Panc1 (cell line): ENCODE data around the gene NKG7. TPM values are rescaled to one million over a fixed set of nuclear protein-coding genes. Genes with fewer than 3 reads are reported as not detected.
A peak's percentile ranks its signal among the peaks of the same experiment; 100 is the strongest.

ENCODE experiments used
- ATAC-seq: fragments of 200-7000 bp; cut with Tn5 transposase; 2 replicates; pipeline ENCODE4 v1.9.1; 2020; ENCODE audit warnings: mild to moderate bottlenecking, moderate library complexity
- BruUV-seq: library from RNA; stranded (reverse); fragments of 400-500 nt; replicated peaks from 2 replicates; lab custom pipeline; 2021; lab: Mats Ljungman, UMichigan
- CTCF ChIA-PET: fragments of 300-600 bp; sonication (Branson Sonifier 250); formaldehyde crosslinking; loops from one replicate; lab custom pipeline; 2022; ENCODE audit warnings: antibody characterized with exemption; lab: Charles Lee
- POLR2A ChIA-PET: fragments of 300-600 bp; sonication (Branson Sonifier 250); formaldehyde crosslinking; loops from one replicate; lab custom pipeline; 2022; ENCODE audit warnings: antibody characterized with exemption; lab: Charles Lee
- DNase-seq: peaks from one replicate; pipeline ENCODE4 v3.0.0-alpha.2; 2010; ENCODE audit warnings: low read depth, low spot score
- H3K27ac ChIP-seq: 2 replicates; pipeline ENCODE4 v1.5.1; 2011; ENCODE audit warnings: mild to moderate bottlenecking, low read length, inconsistent platforms
- H3K27me3 ChIP-seq: fragments of 200-500 bp; sonication (Bioruptor generic); 2 replicates; pipeline ENCODE4 v1.6.0; 2014; ENCODE audit warnings: low read length, inconsistent platforms; ENCODE audit not compliant: control insufficient read depth, insufficient read depth
- H3K36me3 ChIP-seq: fragments of 200-500 bp; sonication (Bioruptor generic); 2 replicates; pipeline ENCODE4 v1.5.1; 2014; ENCODE audit warnings: inconsistent platforms, mild to moderate bottlenecking, low read length, moderate library complexity; ENCODE audit not compliant: control insufficient read depth, insufficient read depth
- H3K4me1 ChIP-seq: 2 replicates; pipeline ENCODE4 v1.5.1; 2011; ENCODE audit warnings: inconsistent platforms, mild to moderate bottlenecking, low read length, moderate library complexity; ENCODE audit not compliant: control insufficient read depth, insufficient read depth
- H3K4me3 ChIP-seq, 2 experiments: 2 replicates each; pipeline ENCODE4 v1.5.1; 2011 to 2012; ENCODE audit warnings: low read depth in 2 of 2, low read length in 2 of 2, mild to moderate bottlenecking in 2 of 2, inconsistent platforms in 1 of 2, moderate library complexity in 1 of 2
- H3K9me3 ChIP-seq: fragments of 200-500 bp; sonication (Bioruptor generic); 2 replicates; pipeline ENCODE4 v1.5.1; 2014; ENCODE audit warnings: low read depth, mild to moderate bottlenecking, inconsistent platforms, low read length, moderate library complexity; ENCODE audit not compliant: control insufficient read depth, insufficient read depth
- POLR2AphosphoS5 ChIP-seq: IDR thresholded peaks from 2 replicates; pipeline ENCODE4 v1.6.1; 2012; ENCODE audit warnings: mild to moderate bottlenecking, low read depth, low read length, moderate library complexity
- SIN3A ChIP-seq: IDR thresholded peaks from 2 replicates; pipeline ENCODE4 v1.6.1; 2012; ENCODE audit warnings: low read depth, mild to moderate bottlenecking, low read length, moderate library complexity, borderline replicate concordance; ENCODE audit not compliant: insufficient read depth
- TCF7L2 ChIP-seq: IDR thresholded peaks from 2 replicates; pipeline ENCODE4 v1.6.1; 2011; ENCODE audit warnings: mild to moderate bottlenecking, low read depth, low read length, inconsistent platforms
- in situ Hi-C: cut with HindIII; loops from 2 replicates; pipeline ENCODE4 v1.10.0; 2016; ENCODE audit warnings: low sequenced_read_pairs, low pct_unique_long_range_greater_than_20kb
- intact Hi-C: fragments of 100-400 bp; cut with micrococcal nuclease; formaldehyde crosslinking; loops from one replicate; pipeline ENCODE4 v1.10.0; 2022; ENCODE audit not compliant: unreplicated experiment
- total RNA-seq: library from RNA; stranded (reverse); gene quantifications from one replicate; pipeline ENCODE4 v1.2.1, GENCODE V29; 2021; ENCODE audit not compliant: unreplicated experiment
- TF ChIP-seq, protein P1 (sequence below), 2 experiments: IDR thresholded peaks; 2 replicates each; pipeline ENCODE4 v1.6.1; 2011 to 2012; ENCODE audit warnings: low read depth in 2 of 2, control low read depth in 1 of 2, low read length in 1 of 2, mild to moderate bottlenecking in 1 of 2, moderate library complexity in 1 of 2; ENCODE audit not compliant: insufficient read depth in 1 of 2
- TF ChIP-seq, protein P2 (sequence below): fragments of 450-650 bp; IDR thresholded peaks from 2 replicates; pipeline ENCODE4 v1.5.1; 2017; ENCODE audit warnings: mild to moderate bottlenecking

Gene NKG7
- total RNA-seq, 1 experiment from 2014 or later, result 0.23 TPM

DNA sequence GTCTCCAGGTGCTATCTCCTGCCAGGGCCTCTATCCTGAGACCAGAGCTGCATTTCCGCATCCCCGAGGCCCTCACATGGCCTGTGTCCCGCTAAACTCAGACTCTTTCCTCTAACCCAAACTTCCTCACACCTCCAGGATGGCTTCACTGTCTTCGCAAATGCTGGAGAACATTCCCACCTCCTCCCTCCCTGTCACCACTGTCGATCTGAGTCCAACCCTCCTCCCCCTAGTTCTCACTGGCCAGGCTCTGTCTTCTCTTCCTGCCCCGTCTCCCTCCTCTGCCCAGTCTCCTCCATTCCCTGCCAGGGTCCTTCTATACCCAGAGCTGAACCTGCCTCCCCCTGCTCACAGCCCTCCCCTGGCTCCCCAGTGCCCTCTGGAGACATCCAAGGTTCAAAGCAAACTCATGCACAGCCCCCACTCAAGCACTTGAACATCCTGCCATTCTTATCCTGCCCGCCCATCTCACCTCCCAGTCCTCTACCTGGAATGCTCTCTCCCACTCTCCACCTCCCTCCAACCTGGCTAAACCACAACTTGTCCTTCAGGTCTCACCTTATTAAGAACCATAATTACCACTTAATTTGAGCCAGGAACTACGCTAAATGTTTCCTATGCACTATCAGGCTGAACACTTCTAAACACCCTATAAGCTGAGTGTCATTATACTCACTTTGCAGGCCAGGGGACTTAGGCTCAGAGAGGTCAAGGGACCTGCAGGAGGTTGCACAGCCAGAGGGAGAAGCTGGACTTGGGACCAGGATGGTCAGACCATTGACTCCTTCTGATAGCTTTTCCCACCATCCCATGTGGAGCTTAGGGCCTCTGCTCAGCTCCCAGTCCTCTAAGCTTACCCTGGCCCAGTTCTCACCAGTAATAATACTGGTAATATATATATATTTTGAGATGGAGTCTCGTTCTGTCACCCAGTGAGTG is 29.6 kb downstream of the NKG7 start:
- in situ Hi-C loops (no loop called here), intact Hi-C loops (no loop called here)
- ChIA-PET CTCF (no interaction called here), POLR2A (no interaction called here)
- H3K9me3 ChIP-seq, result no peaks in the 10 kb centered on the region
- no peaks in the 10 kb centered on the region for H3K36me3 ChIP-seq
- no peak overlapping the region for H3K4me3 ChIP-seq
- BruUV-seq, result no TSS peak
- no peak overlapping the region for H3K27ac ChIP-seq
- DNase-seq (no peak), ATAC-seq (no peak)
- H3K4me1 ChIP-seq, result no peaks in the 10 kb centered on the region
- TF ChIP-seq TCF7L2 (no peak), POLR2AphosphoS5 (no peak), SIN3A (no peak)
- TF ChIP-seq, protein P1, sequence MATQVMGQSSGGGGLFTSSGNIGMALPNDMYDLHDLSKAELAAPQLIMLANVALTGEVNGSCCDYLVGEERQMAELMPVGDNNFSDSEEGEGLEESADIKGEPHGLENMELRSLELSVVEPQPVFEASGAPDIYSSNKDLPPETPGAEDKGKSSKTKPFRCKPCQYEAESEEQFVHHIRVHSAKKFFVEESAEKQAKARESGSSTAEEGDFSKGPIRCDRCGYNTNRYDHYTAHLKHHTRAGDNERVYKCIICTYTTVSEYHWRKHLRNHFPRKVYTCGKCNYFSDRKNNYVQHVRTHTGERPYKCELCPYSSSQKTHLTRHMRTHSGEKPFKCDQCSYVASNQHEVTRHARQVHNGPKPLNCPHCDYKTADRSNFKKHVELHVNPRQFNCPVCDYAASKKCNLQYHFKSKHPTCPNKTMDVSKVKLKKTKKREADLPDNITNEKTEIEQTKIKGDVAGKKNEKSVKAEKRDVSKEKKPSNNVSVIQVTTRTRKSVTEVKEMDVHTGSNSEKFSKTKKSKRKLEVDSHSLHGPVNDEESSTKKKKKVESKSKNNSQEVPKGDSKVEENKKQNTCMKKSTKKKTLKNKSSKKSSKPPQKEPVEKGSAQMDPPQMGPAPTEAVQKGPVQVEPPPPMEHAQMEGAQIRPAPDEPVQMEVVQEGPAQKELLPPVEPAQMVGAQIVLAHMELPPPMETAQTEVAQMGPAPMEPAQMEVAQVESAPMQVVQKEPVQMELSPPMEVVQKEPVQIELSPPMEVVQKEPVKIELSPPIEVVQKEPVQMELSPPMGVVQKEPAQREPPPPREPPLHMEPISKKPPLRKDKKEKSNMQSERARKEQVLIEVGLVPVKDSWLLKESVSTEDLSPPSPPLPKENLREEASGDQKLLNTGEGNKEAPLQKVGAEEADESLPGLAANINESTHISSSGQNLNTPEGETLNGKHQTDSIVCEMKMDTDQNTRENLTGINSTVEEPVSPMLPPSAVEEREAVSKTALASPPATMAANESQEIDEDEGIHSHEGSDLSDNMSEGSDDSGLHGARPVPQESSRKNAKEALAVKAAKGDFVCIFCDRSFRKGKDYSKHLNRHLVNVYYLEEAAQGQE (IDR thresholded peaks at IDR 0.05; ENCODE audit: insufficient read depth in 1 of 2, low read depth in 2 of 2, low read length in 1 of 2), result no peak
- TF ChIP-seq, protein P2, sequence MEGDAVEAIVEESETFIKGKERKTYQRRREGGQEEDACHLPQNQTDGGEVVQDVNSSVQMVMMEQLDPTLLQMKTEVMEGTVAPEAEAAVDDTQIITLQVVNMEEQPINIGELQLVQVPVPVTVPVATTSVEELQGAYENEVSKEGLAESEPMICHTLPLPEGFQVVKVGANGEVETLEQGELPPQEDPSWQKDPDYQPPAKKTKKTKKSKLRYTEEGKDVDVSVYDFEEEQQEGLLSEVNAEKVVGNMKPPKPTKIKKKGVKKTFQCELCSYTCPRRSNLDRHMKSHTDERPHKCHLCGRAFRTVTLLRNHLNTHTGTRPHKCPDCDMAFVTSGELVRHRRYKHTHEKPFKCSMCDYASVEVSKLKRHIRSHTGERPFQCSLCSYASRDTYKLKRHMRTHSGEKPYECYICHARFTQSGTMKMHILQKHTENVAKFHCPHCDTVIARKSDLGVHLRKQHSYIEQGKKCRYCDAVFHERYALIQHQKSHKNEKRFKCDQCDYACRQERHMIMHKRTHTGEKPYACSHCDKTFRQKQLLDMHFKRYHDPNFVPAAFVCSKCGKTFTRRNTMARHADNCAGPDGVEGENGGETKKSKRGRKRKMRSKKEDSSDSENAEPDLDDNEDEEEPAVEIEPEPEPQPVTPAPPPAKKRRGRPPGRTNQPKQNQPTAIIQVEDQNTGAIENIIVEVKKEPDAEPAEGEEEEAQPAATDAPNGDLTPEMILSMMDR, result no peak
- no peaks in the 10 kb centered on the region for H3K27me3 ChIP-seq

DNA sequence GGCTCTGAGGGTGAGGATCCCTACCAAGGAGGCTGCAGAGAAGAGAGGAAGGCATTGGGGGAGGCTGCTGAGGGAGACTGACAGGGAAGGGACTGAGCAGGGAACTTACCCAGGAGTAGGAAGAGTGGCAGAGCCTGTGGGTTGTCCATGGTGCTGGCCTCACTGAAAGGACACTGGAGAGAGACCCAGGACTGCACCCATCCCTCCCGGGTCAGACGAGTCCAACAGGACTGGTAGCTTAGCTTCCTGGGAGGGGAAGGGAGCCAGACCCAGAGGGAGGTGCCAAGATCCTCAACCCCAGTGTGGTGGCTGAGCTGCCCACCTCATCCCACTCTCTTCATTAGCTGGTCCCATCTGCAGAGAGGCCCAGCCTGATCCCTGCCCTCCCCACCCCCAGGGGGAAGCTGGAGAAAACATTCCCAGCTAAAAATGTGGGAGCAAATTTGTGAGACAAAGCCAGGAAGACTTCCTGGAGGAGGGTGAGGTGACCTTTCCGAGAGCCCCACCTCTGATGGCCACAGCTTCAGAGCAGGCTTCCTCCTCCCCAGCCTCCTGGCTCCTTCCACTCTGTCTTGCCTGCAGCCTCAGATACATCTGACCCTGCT is 30.4 kb downstream of the NKG7 start, which contains the start of gene VSIG10L:
VSIG10L (minus strand) TSS at position 164 of the 605 bp plus-strand sequence; CDS start at position 149, 15 bp downstream.
- no peak for TF ChIP-seq TCF7L2
- TF ChIP-seq, protein P2, result no peak
- TF ChIP-seq, protein P1 (IDR thresholded peaks at IDR 0.05; ENCODE audit: insufficient read depth in 1 of 2, low read depth in 2 of 2, low read length in 1 of 2), result peak; percentile 66 to 79
- Histone ChIP-seq H3K27me3 (no peaks in the 10 kb centered on the region), H3K27ac (no peak within 1 kb of the TSS), H3K4me3 (no peak within 1 kb of the TSS), H3K9me3 (no peaks in the 10 kb centered on the region), H3K36me3 (no peaks in the 10 kb centered on the region), H3K4me1 (no peaks in the 10 kb centered on the region)
- intact Hi-C loops, result no loop called here
- no peak for DNase-seq
- TSS peak; percentile 65 for BruUV-seq
- ATAC-seq, result no peak
- in situ Hi-C loops, result no loop called here
- POLR2A ChIA-PET, result no interaction called here
- CTCF ChIA-PET, result interaction anchor here (0.9 kb wide), 1 partner anchor 319 kb away, joined by 3 read pairs; no protein-coding TSS in a partner anchor
